ENCODE measurements around the gene ERC2. TPM values are rescaled to one million over a fixed set of nuclear protein-coding genes. Genes with fewer than 3 reads are reported as not detected.

The ERC2 gene
- total and polyA plus RNA-seq, 2 of the 8 experiments (the other 6 are each of a cell fraction or from before 2014, with no cell fraction given): 16.4 to 22.8 TPM

GRCh38 chr3:55702822-55703221 lies 765.4 kb downstream of the ERC2 start (continued):
- no peak for TF ChIP-seq CTCF (IDR thresholded peaks at IDR 0.05; ENCODE audit: control extremely low read depth in 1 of 3, insufficient read depth in 1 of 3, low read depth in 1 of 3, low read length in 3 of 3)
- no peak for TF ChIP-seq ATF2 (IDR thresholded peaks at IDR 0.05; ENCODE audit: low read length)

Measured in H1 (cell line).